HG03432 (cell line): ENCODE data around the gene MYO9B.
"Not testable (repeated sequence)": the region's sequence is repeated elsewhere in the genome, so short reads cannot be mapped to it uniquely, and the experiment has no call there.

Experiments
- ATAC-seq: cut with Tn5 transposase; IDR thresholded peaks from one replicate; pipeline ENCODE4 v1.9.1; 2021; ENCODE audit warnings: mild to moderate bottlenecking, moderate library complexity; ENCODE audit not compliant: unreplicated experiment

The MYO9B gene

GRCh38 chr19:17113127-17113785 is 37.7 kb downstream of the MYO9B start:
- ATAC-seq: no peak

GRCh38 chr19:17114414-17114831 is 38.8 kb downstream of the MYO9B start:
- no peak for ATAC-seq

- ATAC-seq: no peak
Measured at GRCh38 chr19:17116996-17117702, 41.6 kb downstream of the MYO9B start.

- no peak for ATAC-seq
Measured at GRCh38 chr19:17118957-17119356, 43.4 kb downstream of the MYO9B start.

GRCh38 chr19:17121736-17122293 is 46.2 kb downstream of the MYO9B start:
- ATAC-seq: no peak

- ATAC-seq: no peak
Measured at GRCh38 chr19:17123041-17123440, 47.5 kb downstream of the MYO9B start.

GRCh38 chr19:17124025-17124424 is 48.4 kb downstream of the MYO9B start:
- no peak for ATAC-seq

- ATAC-seq: peak; percentile 68
Measured at GRCh38 chr19:17125062-17125727, 49.6 kb downstream of the MYO9B start.

GRCh38 chr19:17125728-17126677 is 50.4 kb downstream of the MYO9B start:
- peak; percentile 65 for ATAC-seq

GRCh38 chr19:17127671-17128070 is 52.1 kb downstream of the MYO9B start:
- ATAC-seq: no peak

GRCh38 chr19:17128403-17128802 is 52.8 kb downstream of the MYO9B start:
- no peak for ATAC-seq

- ATAC-seq: no peak
Measured at GRCh38 chr19:17128820-17129219, 53.2 kb downstream of the MYO9B start.

GRCh38 chr19:17129377-17129776 is 53.8 kb downstream of the MYO9B start:
- ATAC-seq: no peak

- ATAC-seq: peak; percentile 62
Measured at GRCh38 chr19:17135001-17135853, 59.6 kb downstream of the MYO9B start.

- ATAC-seq: no peak
Measured at GRCh38 chr19:17136021-17136420, 60.4 kb downstream of the MYO9B start.

GRCh38 chr19:17136617-17137016 is 61.0 kb downstream of the MYO9B start:
- ATAC-seq: no peak

- ATAC-seq: no peak
Measured at GRCh38 chr19:17137417-17137816, 61.8 kb downstream of the MYO9B start.

- ATAC-seq: not testable (repeated sequence)
Measured at GRCh38 chr19:17138052-17138846, 62.7 kb downstream of the MYO9B start.
